Endodermal cell (in vitro differentiated cells): ENCODE results near the gene ANKH. TPM values are rescaled to one million over a fixed set of nuclear protein-coding genes. Genes with fewer than 3 reads are reported as not detected.

Source experiments
- DNase-seq: peaks from one replicate; pipeline ENCODE4 v3.0.0-alpha.2; 2017
- H3K27ac ChIP-seq: 2 replicates; pipeline ENCODE4 v1.5.1; 2013; ENCODE audit warnings: mild to moderate bottlenecking, low read depth, low read length, moderate library complexity
- H3K27me3 ChIP-seq: 2 replicates; pipeline ENCODE4 v1.6.1; 2013; ENCODE audit warnings: mild to moderate bottlenecking, low read length, moderate library complexity; ENCODE audit not compliant: insufficient read depth, control insufficient read depth, poor library complexity, severe bottlenecking
- H3K36me3 ChIP-seq: 2 replicates; pipeline ENCODE4 v1.7.0; 2013; ENCODE audit warnings: mild to moderate bottlenecking, low read length, moderate library complexity; ENCODE audit not compliant: control insufficient read depth, insufficient read depth
- H3K4me1 ChIP-seq: one replicate; pipeline ENCODE4 v1.7.0; 2013; ENCODE audit warnings: low read length; ENCODE audit not compliant: control insufficient read depth, insufficient read depth
- H3K4me3 ChIP-seq: 2 replicates; pipeline ENCODE4 v1.5.1; 2013; ENCODE audit warnings: mild to moderate bottlenecking, low read length, moderate library complexity
- H3K9ac ChIP-seq: 2 replicates; pipeline ENCODE4 v1.6.1; 2013; ENCODE audit warnings: mild to moderate bottlenecking, low read length, moderate library complexity; ENCODE audit not compliant: poor library complexity, severe bottlenecking; ENCODE audit errors: extremely low read depth
- H3K9me3 ChIP-seq: 2 replicates; pipeline ENCODE4 v1.6.1; 2013; ENCODE audit warnings: mild to moderate bottlenecking, low read length, moderate library complexity; ENCODE audit not compliant: control insufficient read depth
- H3K27ac Mint-ChIP-seq: 2 replicates; pipeline ENCODE4 v1.8.0; 2020; ENCODE audit warnings: mixed read lengths
- H3K27me3 Mint-ChIP-seq: 2 replicates; pipeline ENCODE4 v1.8.0; 2021; ENCODE audit warnings: mild to moderate bottlenecking, mixed read lengths; ENCODE audit not compliant: insufficient read depth
- H3K36me3 Mint-ChIP-seq: 2 replicates; pipeline ENCODE4 v1.8.0; 2020; ENCODE audit warnings: low read depth, mixed read lengths
- H3K4me1 Mint-ChIP-seq: 2 replicates; pipeline ENCODE4 v1.8.0; 2020; ENCODE audit warnings: mixed read lengths
- H3K4me3 Mint-ChIP-seq: 2 replicates; pipeline ENCODE4 v1.8.0; 2020; ENCODE audit warnings: mild to moderate bottlenecking, moderate library complexity, mixed read lengths
- H3K9me3 Mint-ChIP-seq: 2 replicates; pipeline ENCODE4 v1.8.0; 2020; ENCODE audit warnings: mild to moderate bottlenecking, mixed read lengths
- WGBS, 2 experiments: methylation state at CpG; one replicate each; pipeline versions ENCODE4 v1.1.5 to v1.1.7; 2013; ENCODE audit warnings: missing lambda C conversion rate in 2 of 2, mixed read lengths in 1 of 2; ENCODE audit not compliant: insufficient coverage in 1 of 2, insufficient read length in 1 of 2; 5-methylcytosine and 5-hydroxymethylcytosine counted together
- total RNA-seq, 2 donors: library from RNA; stranded (reverse); fragmentation: NEBNext Ultra II Directional in 1 of 2; extraction: Animal tissue kit (Norgen Biotek cat#: 25700) in 1 of 2; gene quantifications; 2 replicates in 1 of 2; 3 replicates in 1 of 2; pipeline ENCODE4 v1.2.1, GENCODE V29; 2021
- TF ChIP-seq, protein P1 (sequence below): fragments of 200-600 bp; sonication (generic); conservative IDR thresholded peaks from 2 replicates; pipeline ENCODE4 v1.5.0; 2021; ENCODE audit warnings: antibody characterized with exemption, mild to moderate bottlenecking

Gene ANKH
- total RNA-seq, 2 donors from 2014 or later: 26.5 to 43.4 TPM

GRCh38 chr5:14695152-14695551 is 176.4 kb downstream of the ANKH start:
- H3K4me3 ChIP-seq: no peak overlapping the region
- Mint-ChIP-seq H3K36me3 (peaks cover 74% of the 10 kb centered on the region), H3K27ac (no peak overlapping the region), H3K4me3 (no peak overlapping the region), H3K27me3 (no peaks in the 10 kb centered on the region), H3K4me1 (peaks cover 22% of the 10 kb centered on the region), H3K9me3 (peaks cover 4% of the 10 kb centered on the region)
- peaks cover 6% of the 10 kb centered on the region for H3K9me3 ChIP-seq
- no peak overlapping the region for H3K9ac ChIP-seq
- WGBS, 2 experiments: 80 to 85% methylated on average over 1 to 2 of the region's 2 CpGs
- H3K36me3 ChIP-seq: peaks cover 89% of the 10 kb centered on the region
- no peaks in the 10 kb centered on the region for H3K27me3 ChIP-seq
- no peaks in the 10 kb centered on the region for H3K4me1 ChIP-seq
- no peak for DNase-seq
- TF ChIP-seq, protein P1, sequence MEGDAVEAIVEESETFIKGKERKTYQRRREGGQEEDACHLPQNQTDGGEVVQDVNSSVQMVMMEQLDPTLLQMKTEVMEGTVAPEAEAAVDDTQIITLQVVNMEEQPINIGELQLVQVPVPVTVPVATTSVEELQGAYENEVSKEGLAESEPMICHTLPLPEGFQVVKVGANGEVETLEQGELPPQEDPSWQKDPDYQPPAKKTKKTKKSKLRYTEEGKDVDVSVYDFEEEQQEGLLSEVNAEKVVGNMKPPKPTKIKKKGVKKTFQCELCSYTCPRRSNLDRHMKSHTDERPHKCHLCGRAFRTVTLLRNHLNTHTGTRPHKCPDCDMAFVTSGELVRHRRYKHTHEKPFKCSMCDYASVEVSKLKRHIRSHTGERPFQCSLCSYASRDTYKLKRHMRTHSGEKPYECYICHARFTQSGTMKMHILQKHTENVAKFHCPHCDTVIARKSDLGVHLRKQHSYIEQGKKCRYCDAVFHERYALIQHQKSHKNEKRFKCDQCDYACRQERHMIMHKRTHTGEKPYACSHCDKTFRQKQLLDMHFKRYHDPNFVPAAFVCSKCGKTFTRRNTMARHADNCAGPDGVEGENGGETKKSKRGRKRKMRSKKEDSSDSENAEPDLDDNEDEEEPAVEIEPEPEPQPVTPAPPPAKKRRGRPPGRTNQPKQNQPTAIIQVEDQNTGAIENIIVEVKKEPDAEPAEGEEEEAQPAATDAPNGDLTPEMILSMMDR: no peak
- no peak overlapping the region for H3K27ac ChIP-seq

- 89 to 100% methylated on average over 3 to 5 of the region's 5 CpGs for WGBS, 2 experiments
- peaks cover 17% of the 10 kb centered on the region for H3K9me3 ChIP-seq
- H3K36me3 Mint-ChIP-seq: peaks cover 74% of the 10 kb centered on the region
- no peak overlapping the region for H3K4me3 ChIP-seq
- no peak overlapping the region for H3K9ac ChIP-seq
- H3K27ac ChIP-seq: no peak overlapping the region
- H3K27me3 Mint-ChIP-seq: no peaks in the 10 kb centered on the region
- no peak overlapping the region for H3K27ac Mint-ChIP-seq
- peaks cover 22% of the 10 kb centered on the region for H3K4me1 Mint-ChIP-seq
- DNase-seq: no peak
- peaks cover 90% of the 10 kb centered on the region for H3K36me3 ChIP-seq
- no peaks in the 10 kb centered on the region for H3K4me1 ChIP-seq
- H3K4me3 Mint-ChIP-seq: no peak overlapping the region
- TF ChIP-seq, protein P1: no peak
- peaks cover 5% of the 10 kb centered on the region for H3K9me3 Mint-ChIP-seq
- H3K27me3 ChIP-seq: no peaks in the 10 kb centered on the region
Measured at GRCh38 chr5:14693070-14693469, 178.5 kb downstream of the ANKH start.

GRCh38 chr5:14687023-14687665 is 184.4 kb downstream of the ANKH start:
- H3K4me1 Mint-ChIP-seq: no peaks in the 10 kb centered on the region
- H3K27ac ChIP-seq: no peak overlapping the region
- peaks cover 5% of the 10 kb centered on the region for H3K9me3 Mint-ChIP-seq
- peaks cover 75% of the 10 kb centered on the region for H3K36me3 ChIP-seq
- no peaks in the 10 kb centered on the region for H3K27me3 ChIP-seq
- DNase-seq: no peak
- no peaks in the 10 kb centered on the region for H3K4me1 ChIP-seq
- peaks cover 68% of the 10 kb centered on the region for H3K36me3 Mint-ChIP-seq
- TF ChIP-seq, protein P1: no peak
- no peaks in the 10 kb centered on the region for H3K27me3 Mint-ChIP-seq
- H3K9ac ChIP-seq: no peak overlapping the region
- no peak overlapping the region for H3K4me3 Mint-ChIP-seq
- H3K4me3 ChIP-seq: no peak overlapping the region
- WGBS, 2 experiments: 0 to 73% methylated on average over 1 to 4 of the region's 4 CpGs
- peaks cover 17% of the 10 kb centered on the region for H3K9me3 ChIP-seq
- no peak overlapping the region for H3K27ac Mint-ChIP-seq
